Liver (tissue), 9 donors: ENCODE data around the gene MRPL44. TPM values are rescaled to one million over a fixed set of nuclear protein-coding genes. Genes with fewer than 3 reads are reported as not detected.
A peak's percentile ranks its signal among the peaks of the same experiment; 100 is the strongest.

ENCODE experiments used
- DNase-seq: peaks from one replicate; pipeline ENCODE4 v3.0.0-alpha.2; 2017; ENCODE audit warnings: low spot score
- H3K27ac ChIP-seq, 2 donors: one replicate each; pipeline ENCODE4 v1.7.0; 2013; ENCODE audit warnings: inconsistent platforms in 2 of 2, low read length in 2 of 2, control low read depth in 1 of 2, low read depth in 1 of 2, mild to moderate bottlenecking in 1 of 2
- H3K27me3 ChIP-seq, 4 donors: one replicate each; pipeline versions ENCODE4 v1.6.1 to v1.7.0; 2013; ENCODE audit warnings: low read length in 3 of 4, inconsistent platforms in 1 of 4, mild to moderate bottlenecking in 1 of 4, moderate library complexity in 1 of 4; ENCODE audit not compliant: control insufficient read depth in 4 of 4, insufficient read depth in 4 of 4
- H3K36me3 ChIP-seq, 4 donors: one replicate each; pipeline versions ENCODE4 v1.6.1 to v1.7.0; 2013; ENCODE audit warnings: low read length in 3 of 4, mild to moderate bottlenecking in 3 of 4, low read depth in 1 of 4, moderate library complexity in 1 of 4; ENCODE audit not compliant: control insufficient read depth in 4 of 4, insufficient read depth in 3 of 4
- H3K4me1 ChIP-seq, 4 donors: one replicate each; pipeline versions ENCODE4 v1.6.1 to v1.7.0; 2013; ENCODE audit warnings: low read length in 3 of 4, mild to moderate bottlenecking in 3 of 4, moderate library complexity in 1 of 4; ENCODE audit not compliant: control insufficient read depth in 4 of 4, insufficient read depth in 4 of 4
- H3K4me3 ChIP-seq, 3 donors: one replicate each; pipeline versions ENCODE4 v1.6.1 to v1.7.0; 2013; ENCODE audit warnings: low read length in 3 of 3, control low read depth in 1 of 3, low read depth in 1 of 3, mild to moderate bottlenecking in 1 of 3
- H3K9ac ChIP-seq, 2 donors: one replicate each; pipeline ENCODE4 v1.7.0; 2013; ENCODE audit warnings: low read length in 2 of 2, mild to moderate bottlenecking in 2 of 2, moderate library complexity in 2 of 2, control low read depth in 1 of 2, low read depth in 1 of 2
- H3K9me3 ChIP-seq, 4 donors: one replicate each; pipeline versions ENCODE4 v1.6.1 to v1.7.0; 2013; ENCODE audit warnings: low read length in 3 of 4; ENCODE audit not compliant: control insufficient read depth in 4 of 4
- ATF3 ChIP-seq: IDR thresholded peaks from 2 replicates; pipeline ENCODE4 v1.6.1; 2016; ENCODE audit warnings: antibody characterized with exemption
- CTCF ChIP-seq: fragments of 150-350 bp; IDR thresholded peaks from 2 replicates; pipeline ENCODE4 v1.5.1; 2017; ENCODE audit warnings: improper control_type of control experiment, low read depth, low read length; ENCODE audit not compliant: missing input control
- FOXA2 ChIP-seq: IDR thresholded peaks from 2 replicates; pipeline ENCODE4 v1.6.1; 2016; ENCODE audit warnings: antibody characterized with exemption
- HNF4A ChIP-seq, 2 donors: conservative IDR thresholded peaks; 2 replicates each; pipeline ENCODE4 v1.6.1; 2016; ENCODE audit warnings: antibody characterized with exemption in 2 of 2, mild to moderate bottlenecking in 2 of 2
- HNF4G ChIP-seq: IDR thresholded peaks from 2 replicates; pipeline ENCODE4 v1.6.1; 2016; ENCODE audit warnings: antibody characterized with exemption
- JUND ChIP-seq, 2 donors: IDR thresholded peaks; 2 replicates each; pipeline ENCODE4 v1.6.1; 2016; ENCODE audit warnings: antibody characterized with exemption in 2 of 2
- REST ChIP-seq: IDR thresholded peaks from 2 replicates; pipeline ENCODE4 v1.6.1; 2016; ENCODE audit warnings: antibody characterized with exemption, mild to moderate bottlenecking
- RXRA ChIP-seq, 2 donors: IDR thresholded peaks; 2 replicates each; pipeline ENCODE4 v1.6.1; 2017 to 2018; ENCODE audit warnings: antibody characterized with exemption in 2 of 2, mild to moderate bottlenecking in 1 of 2
- SP1 ChIP-seq: IDR thresholded peaks from 2 replicates; pipeline ENCODE4 v1.6.1; 2018; ENCODE audit warnings: antibody characterized with exemption, mild to moderate bottlenecking
- TAF1 ChIP-seq: conservative IDR thresholded peaks from 2 replicates; pipeline ENCODE4 v1.6.1; 2016; ENCODE audit warnings: antibody characterized with exemption, mild to moderate bottlenecking
- ZBTB33 ChIP-seq: IDR thresholded peaks from 2 replicates; pipeline ENCODE4 v1.6.1; 2016; ENCODE audit warnings: antibody characterized with exemption
- whole genome bisulfite sequencing: extraction: QIAGEN DNeasy Blood & Tissue Kit; methylation state at CpG from one replicate; pipeline ENCODE4 v1.1.7; 2013; 5-methylcytosine and 5-hydroxymethylcytosine counted together
- polyA plus RNA-seq, 2 donors: library from polyadenylated mRNA; stranded (reverse) in 1 of 2; unstranded in 1 of 2; fragments of 200-250 nt in 1 of 2; fragments of >200 nt in 1 of 2; fragmentation: Nextera tagmentation in 1 of 2; extraction: Ambion mirVana in 1 of 2; gene quantifications; one replicate each; pipeline versions ENCODE4 v1.2.1 to v1.2.3, GENCODE V29; 2013 to 2015
- total RNA-seq, 2 donors: library from RNA; depleted of rRNA; stranded (reverse); fragments of >200 nt; gene quantifications; one replicate each; pipeline ENCODE4 v1.2.3, GENCODE V29; 2014
- donor health status: healthy.
- donor health status: healthy.
- donor health status: healthy.
- donor health status: healthy.
- donor health status: healthy.

The MRPL44 gene
- total and polyA plus RNA-seq, 4 donors = 19.0 to 27.8 (median 23.8) TPM

GRCh38 chr2:224004105-224004695, 46.9 kb downstream of the MRPL44 start:
- DNase-seq = no peak
- 74% methylated on average over 16 of the region's 16 CpGs for WGBS
- Histone ChIP-seq H3K9ac (no peak overlapping the region), H3K4me3 (no peak overlapping the region), H3K9me3 (no peaks in the 10 kb centered on the region), H3K27me3 (no peaks in the 10 kb centered on the region), H3K27ac (no peak overlapping the region), H3K36me3 (no peaks in the 10 kb centered on the region), H3K4me1 (peaks cover 0 to 10% (median 6%) of the 10 kb centered on the region in 4 donors)
- TF ChIP-seq CTCF = no peak
- no peak for TF ChIP-seq ATF3
- no peak for TF ChIP-seq RXRA (IDR thresholded peaks at IDR 0.05)
- no peak for TF ChIP-seq REST
- no peak for TF ChIP-seq FOXA2

GRCh38 chr2:224008702-224009261, 51.5 kb downstream of the MRPL44 start:
- H3K9ac ChIP-seq = no peak overlapping the region
- H3K9me3 ChIP-seq = no peaks in the 10 kb centered on the region

More at GRCh38 chr2:224008702-224009261, 51.5 kb downstream of the MRPL44 start:
- no peak for DNase-seq
- Histone ChIP-seq H3K36me3 (no peaks in the 10 kb centered on the region), H3K4me3 (no peak overlapping the region), H3K27ac (no peak overlapping the region), H3K4me1 (peaks cover 0 to 10% (median 6%) of the 10 kb centered on the region in 4 donors), H3K27me3 (no peaks in the 10 kb centered on the region)
- TF ChIP-seq TAF1 (no peak), HNF4G (peak; percentile 54), ZBTB33 (no peak), SP1 (peak; percentile 13), JUND (IDR thresholded peaks at IDR 0.05) (peak in 1 of 2 donors; percentile 36), HNF4A (conservative IDR thresholded peaks at IDR 0.05) (peak; percentile 52 to 67), RXRA (IDR thresholded peaks at IDR 0.05) (no peak), REST (no peak)
- WGBS = 54% methylated on average over 12 of the region's 12 CpGs
